Stimulated activated effector memory CD8-positive, alpha-beta T cell treated with anti-CD3 and anti-CD28 coated beads, Interleukin-12 subunit alpha, Interleukin-12 subunit beta, amount 100 ng/mL, for 72 hours (primary cell): ENCODE data around the gene SORBS1.

ENCODE experiments used
- ATAC-seq: fragments of 150-1000 bp; cut with Tn5 transposase; 2 replicates; pipeline ENCODE4 v1.10.0; 2021
- DNase-seq, 2 donors: peaks; one replicate each; pipeline ENCODE4 v3.0.0; 2021 to 2022; ENCODE audit warnings: low spot score in 2 of 2
- H3K27ac Mint-ChIP-seq: one replicate; pipeline ENCODE4 v1.8.0; 2022; ENCODE audit warnings: mild to moderate bottlenecking, mixed read lengths
- H3K36me3 Mint-ChIP-seq: one replicate; pipeline ENCODE4 v1.8.0; 2022; ENCODE audit warnings: mild to moderate bottlenecking, mixed read lengths
- H3K4me1 Mint-ChIP-seq: one replicate; pipeline ENCODE4 v1.8.0; 2022; ENCODE audit warnings: mixed read lengths
- H3K4me3 Mint-ChIP-seq: one replicate; pipeline ENCODE4 v1.8.0; 2022; ENCODE audit warnings: mild to moderate bottlenecking, mixed read lengths
- H3K9me3 Mint-ChIP-seq: one replicate; pipeline ENCODE4 v1.8.0; 2022; ENCODE audit warnings: mixed read lengths

SORBS1 gene

DNA sequence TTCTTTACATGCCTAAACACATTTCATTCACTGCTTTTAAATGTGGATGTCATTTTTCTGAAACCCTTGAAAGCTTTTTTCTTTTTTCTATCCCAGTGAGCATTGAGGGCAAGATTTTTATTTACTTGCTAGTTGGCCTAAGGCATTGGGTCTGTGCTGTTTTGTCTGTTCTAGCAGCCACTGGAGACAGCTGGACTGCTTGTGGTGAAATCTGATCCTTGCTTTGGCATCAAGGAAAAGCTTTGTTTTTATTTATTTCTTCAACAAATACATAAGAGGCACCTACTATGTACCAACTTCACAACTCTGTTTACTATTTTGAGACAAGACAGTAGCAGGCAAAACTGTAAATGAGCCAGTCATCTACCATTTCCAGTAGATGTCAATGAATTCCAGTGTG is 241.9 kb downstream of the SORBS1 start:
- Mint-ChIP-seq H3K36me3 (no peaks in the 10 kb centered on the region), H3K9me3 (no peaks in the 10 kb centered on the region), H3K4me1 (no peaks in the 10 kb centered on the region), H3K27ac (no peak overlapping the region), H3K4me3 (no peak overlapping the region)
- DNase-seq, result no peak
- no peak for ATAC-seq

DNA sequence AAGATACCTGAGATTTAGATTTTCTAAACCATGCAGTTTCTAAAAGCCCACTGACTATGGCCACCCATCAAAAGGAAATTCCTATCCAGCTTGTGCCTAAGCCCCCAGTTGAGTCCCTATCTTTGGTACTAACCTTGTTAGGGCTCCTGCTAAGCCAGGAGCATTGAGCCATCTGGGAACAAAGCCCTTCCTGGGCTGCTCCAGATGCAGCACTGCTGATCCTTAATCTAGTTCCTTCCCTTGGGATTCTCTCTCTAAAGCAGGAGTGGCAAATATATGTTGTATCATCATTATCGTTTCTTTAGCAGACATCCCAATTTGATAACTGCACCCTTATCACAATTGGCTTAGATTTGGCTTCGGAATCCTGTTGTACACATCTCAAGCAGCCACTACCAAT is 245.7 kb downstream of the SORBS1 start:
- DNase-seq (no peak), ATAC-seq (no peak)
- Mint-ChIP-seq H3K4me3 (no peak overlapping the region), H3K27ac (no peak overlapping the region), H3K9me3 (no peaks in the 10 kb centered on the region), H3K4me1 (no peaks in the 10 kb centered on the region), H3K36me3 (no peaks in the 10 kb centered on the region)

DNA sequence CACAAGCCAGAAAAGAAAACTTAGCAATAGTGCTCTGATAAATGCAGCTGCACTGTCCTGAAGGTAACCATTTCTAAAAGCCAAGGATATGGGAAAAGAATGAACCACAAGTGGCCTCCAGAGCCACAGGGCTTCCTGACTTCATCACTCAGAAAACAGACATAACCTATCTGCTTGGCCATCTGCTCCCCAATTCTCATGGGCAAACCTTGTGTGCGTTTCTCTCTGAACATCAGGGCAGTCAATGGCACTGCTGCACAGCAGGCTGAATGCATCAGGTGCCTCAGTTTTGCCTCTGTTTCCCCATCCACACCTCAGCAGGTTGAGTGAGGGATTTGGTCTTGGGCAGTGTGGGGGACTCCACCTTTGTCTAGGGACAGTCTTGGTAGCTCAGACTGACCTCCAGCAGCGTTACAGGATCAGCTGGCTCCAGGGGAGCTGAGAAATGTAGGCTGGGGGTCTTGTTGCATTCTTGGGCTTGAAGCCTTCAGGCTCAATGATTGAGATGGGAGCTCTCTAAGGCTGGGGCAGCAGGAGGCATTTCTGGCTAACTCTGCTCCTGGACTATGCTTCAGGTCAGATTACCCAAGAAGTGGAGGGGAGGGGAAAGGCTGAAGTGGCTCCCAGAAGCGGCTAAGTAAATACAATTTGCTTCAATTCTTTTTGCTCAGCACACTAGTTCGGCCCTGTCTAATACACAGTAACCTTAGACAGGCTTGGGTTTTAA is 246.8 kb downstream of the SORBS1 start:
- no peak for DNase-seq
- Mint-ChIP-seq H3K9me3 (no peaks in the 10 kb centered on the region), H3K36me3 (no peaks in the 10 kb centered on the region), H3K27ac (no peak overlapping the region), H3K4me1 (no peaks in the 10 kb centered on the region), H3K4me3 (no peak overlapping the region)
- ATAC-seq, result no peak

DNA sequence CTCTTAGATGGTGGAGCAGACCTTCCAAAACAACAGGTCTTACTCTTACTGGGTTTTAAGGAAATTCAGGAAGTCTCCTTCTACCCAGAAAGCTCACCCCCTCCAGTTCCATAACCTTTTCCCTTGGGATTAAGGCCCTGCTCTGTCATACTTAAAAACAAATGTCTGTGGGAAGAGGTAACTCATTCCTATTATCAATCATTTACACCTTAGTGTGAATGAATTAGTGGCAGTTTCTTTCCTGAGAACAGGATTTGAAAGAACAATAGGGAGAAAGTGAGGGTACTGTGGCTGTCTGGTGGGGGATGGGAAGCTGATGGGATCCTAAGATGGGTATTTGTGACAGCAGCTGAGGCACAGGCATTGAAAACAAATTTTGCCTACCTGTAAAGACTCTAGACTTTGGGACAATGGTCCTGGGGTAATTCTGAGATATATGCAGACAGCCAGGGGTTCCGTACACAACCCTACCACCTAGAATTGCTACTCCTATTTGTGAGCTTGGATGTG is 248.1 kb downstream of the SORBS1 start:
- H3K4me1 Mint-ChIP-seq, result peaks cover 6% of the 10 kb centered on the region
- no peaks in the 10 kb centered on the region for H3K9me3 Mint-ChIP-seq
- H3K36me3 Mint-ChIP-seq, result no peaks in the 10 kb centered on the region
- H3K4me3 Mint-ChIP-seq, result no peak overlapping the region
- DNase-seq, result no peak
- no peak overlapping the region for H3K27ac Mint-ChIP-seq
- no peak for ATAC-seq

DNA sequence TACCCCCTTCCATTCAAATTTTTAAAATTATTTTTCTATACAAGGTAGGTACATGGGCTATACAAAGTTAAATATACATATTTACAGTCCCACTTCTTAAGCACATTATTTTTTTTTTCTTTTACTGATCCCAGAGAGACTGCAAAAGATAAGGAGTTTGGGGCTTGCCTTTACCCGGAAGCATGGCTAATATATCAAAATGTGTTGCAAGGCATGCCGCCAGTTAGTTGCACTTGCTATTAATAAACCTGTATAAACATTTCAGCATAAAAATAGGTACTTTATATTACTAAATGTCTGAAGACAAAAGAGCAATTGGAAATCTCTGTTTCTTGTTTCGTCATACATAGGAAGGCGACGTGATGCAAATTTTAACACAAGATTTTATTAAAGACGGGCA is 248.9 kb downstream of the SORBS1 start:
- no peak overlapping the region for H3K4me3 Mint-ChIP-seq
- H3K4me1 Mint-ChIP-seq, result peaks cover 6% of the 10 kb centered on the region
- no peak for DNase-seq
- H3K36me3 Mint-ChIP-seq, result no peaks in the 10 kb centered on the region
- no peak for ATAC-seq
- no peaks in the 10 kb centered on the region for H3K9me3 Mint-ChIP-seq
- no peak overlapping the region for H3K27ac Mint-ChIP-seq

DNA sequence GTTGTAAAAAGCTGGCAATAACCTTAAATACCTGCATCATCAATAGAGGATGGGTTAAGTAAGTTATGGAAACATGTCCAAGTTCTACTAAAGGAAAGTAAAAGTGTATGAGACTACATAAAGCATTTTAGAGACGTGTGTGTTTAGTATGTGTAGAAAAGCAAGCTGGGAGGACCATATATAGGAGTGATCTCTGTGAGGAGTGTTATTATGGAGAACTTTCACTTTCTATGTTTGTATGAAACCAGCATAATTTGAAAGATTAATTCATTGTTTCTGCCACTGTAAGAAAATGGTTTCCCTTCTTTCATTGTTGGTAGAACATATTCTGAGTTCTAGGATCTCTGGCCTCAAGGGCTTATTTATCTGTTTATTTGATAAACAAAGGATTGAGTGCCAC is 251.2 kb downstream of the SORBS1 start:
- H3K4me3 Mint-ChIP-seq, result no peak overlapping the region
- DNase-seq, result no peak
- H3K36me3 Mint-ChIP-seq, result no peaks in the 10 kb centered on the region

DNA sequence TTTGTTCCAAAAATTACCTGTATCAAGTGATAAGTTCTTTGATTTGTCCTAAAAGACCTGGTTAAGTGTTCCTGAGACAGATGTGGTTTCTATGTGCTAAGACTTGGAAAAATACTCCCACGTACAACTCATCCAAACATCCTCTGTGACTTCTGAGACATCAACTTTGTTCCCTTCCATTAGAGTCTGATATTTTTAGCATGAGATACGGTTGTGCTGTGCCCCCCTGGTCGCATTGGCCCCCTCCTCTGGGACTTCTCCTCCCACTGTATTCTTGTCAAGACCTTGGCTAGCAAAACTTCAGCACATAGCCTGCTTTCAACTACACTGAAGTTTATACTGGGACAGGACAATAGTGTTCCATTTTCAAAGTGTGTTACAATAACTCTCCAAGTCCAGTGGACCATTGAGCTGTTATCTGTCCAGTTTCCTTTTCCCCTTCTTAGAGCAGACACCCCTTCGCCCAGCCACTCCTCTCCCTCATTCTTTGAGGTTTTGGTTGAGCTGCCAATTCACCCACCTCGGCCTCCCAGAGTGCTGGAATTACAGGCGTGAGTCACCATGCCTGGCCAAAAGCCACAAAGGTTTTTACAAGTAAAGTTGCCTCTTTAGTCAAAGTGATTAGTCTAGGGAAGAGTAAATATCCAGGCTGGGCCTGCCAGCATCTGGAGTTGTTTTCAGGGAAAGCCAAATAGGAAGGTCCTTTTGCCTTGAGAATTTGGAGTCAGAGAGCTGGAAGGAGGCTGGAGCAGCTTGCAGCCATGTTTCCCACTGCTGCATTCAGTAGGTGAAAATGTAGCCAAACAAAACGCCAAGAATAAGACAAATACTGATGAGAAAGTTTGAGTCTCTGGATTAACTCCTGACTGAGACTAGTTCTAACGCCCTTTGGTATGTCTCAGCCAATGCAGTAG is 252.5 kb downstream of the SORBS1 start:
- no peaks in the 10 kb centered on the region for H3K36me3 Mint-ChIP-seq
- H3K4me3 Mint-ChIP-seq, result no peak overlapping the region
- ATAC-seq (peak; percentile 47), DNase-seq (no peak)
- peaks cover 6% of the 10 kb centered on the region for H3K4me1 Mint-ChIP-seq
- H3K27ac Mint-ChIP-seq, result no peak overlapping the region
- no peaks in the 10 kb centered on the region for H3K9me3 Mint-ChIP-seq

More for the DNA sequence above, 251.2 kb downstream of the SORBS1 start:
- Mint-ChIP-seq H3K9me3 (no peaks in the 10 kb centered on the region), H3K4me1 (peaks cover 6% of the 10 kb centered on the region), H3K27ac (no peak overlapping the region)
- no peak for ATAC-seq

DNA sequence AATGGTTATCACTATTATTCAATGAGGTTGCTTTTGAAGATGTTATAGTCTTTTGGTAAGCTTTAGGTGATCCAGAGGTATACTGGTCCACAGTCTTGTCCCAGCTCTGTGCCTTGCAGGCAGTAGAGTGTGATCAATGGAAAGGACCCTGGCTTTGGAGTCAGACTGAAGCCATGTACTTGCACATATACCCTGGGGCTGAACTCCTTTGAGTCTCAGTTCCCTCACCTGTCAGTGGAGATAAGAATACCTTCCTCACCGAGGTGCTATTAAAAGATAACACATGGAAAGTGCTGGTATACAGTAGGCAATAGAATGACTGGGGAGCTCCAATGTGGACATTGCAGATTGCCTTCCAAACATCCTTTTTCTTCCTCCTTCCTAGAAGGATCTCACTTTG is 254.3 kb downstream of the SORBS1 start:
- no peak for DNase-seq
- no peak for ATAC-seq
- Mint-ChIP-seq H3K4me3 (no peak overlapping the region), H3K9me3 (no peaks in the 10 kb centered on the region), H3K4me1 (peaks cover 6% of the 10 kb centered on the region), H3K27ac (no peak overlapping the region), H3K36me3 (no peaks in the 10 kb centered on the region)

DNA sequence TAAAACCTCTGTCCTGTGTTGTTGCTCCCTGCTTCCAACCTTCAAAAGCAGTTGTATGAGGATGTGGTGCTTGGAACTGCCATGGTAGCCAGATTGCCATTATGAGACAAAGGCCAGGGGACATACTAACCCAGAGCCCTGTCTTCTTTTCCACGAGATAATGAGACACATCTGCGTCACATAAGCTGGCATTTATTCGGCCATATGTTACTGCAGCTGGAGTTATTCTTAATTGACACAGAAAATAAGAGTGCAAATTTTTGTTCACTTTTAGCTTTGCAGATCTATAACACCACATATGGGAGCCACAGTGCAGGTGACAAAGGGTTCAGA is 254.9 kb downstream of the SORBS1 start:
- no peak for ATAC-seq

DNA sequence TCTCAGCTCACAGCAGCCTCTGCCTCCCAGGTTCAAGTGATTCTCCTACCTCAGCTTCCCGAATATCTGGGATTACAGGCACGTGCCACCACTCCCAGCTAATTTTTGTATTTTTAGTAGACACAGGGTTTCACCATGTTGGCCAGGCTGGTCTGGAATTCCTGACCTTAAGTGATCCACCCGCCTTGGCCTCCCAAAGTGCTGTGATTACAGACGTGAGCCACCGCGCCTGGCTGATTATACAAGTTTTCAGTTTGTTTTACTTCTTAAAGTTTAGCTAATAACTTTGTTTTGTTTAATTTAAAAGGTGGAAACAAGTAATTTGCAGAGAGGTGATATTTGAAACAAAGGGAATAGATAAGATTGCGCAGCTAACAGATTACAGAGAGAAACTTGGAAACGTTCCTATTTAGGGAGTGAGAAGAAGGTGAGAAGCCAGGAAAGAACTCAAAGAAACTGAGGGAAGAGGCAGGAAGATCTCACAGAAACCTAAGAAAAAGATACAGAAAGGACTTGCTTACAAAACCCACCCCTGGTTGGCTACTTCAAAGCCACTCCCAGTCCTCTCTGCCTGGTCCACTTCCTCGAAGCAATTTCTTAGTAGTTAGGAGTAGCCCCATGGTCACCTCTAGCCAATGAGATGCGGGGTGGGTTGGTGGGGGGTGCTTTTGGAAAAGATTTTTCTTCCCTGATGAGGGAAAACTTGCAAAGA is 255.4 kb downstream of the SORBS1 start:
- no peaks in the 10 kb centered on the region for H3K9me3 Mint-ChIP-seq

More for the DNA sequence above, 254.9 kb downstream of the SORBS1 start:
- Mint-ChIP-seq H3K27ac (no peak overlapping the region), H3K36me3 (no peaks in the 10 kb centered on the region), H3K4me3 (no peak overlapping the region), H3K4me1 (peaks cover 6% of the 10 kb centered on the region), H3K9me3 (no peaks in the 10 kb centered on the region)
- DNase-seq, result no peak

DNA sequence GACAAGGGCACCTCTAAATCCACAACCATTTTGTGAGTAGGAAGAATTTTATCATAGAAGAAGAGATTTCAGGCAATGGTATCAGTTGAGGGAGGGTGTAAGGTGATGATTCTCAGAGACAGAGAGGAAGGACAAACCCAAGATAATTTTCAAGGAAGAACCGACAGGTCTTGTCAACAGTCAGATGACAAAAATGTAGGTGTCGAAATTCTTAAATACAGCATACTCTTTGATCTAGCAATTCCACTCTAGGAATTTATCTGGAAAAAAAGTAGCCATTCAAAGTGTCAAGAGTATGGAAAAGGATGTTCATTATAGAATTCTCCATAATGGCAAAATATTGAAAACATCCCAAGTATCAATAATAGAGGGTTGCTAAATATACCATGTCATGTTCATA is 256.2 kb downstream of the SORBS1 start:
- Mint-ChIP-seq H3K4me1 (peaks cover 6% of the 10 kb centered on the region), H3K36me3 (no peaks in the 10 kb centered on the region), H3K27ac (no peak overlapping the region), H3K4me3 (no peak overlapping the region), H3K9me3 (no peaks in the 10 kb centered on the region)
- no peak for ATAC-seq
- DNase-seq, result no peak

More for the DNA sequence above, 255.4 kb downstream of the SORBS1 start:
- no peaks in the 10 kb centered on the region for H3K36me3 Mint-ChIP-seq
- H3K4me1 Mint-ChIP-seq, result peaks cover 6% of the 10 kb centered on the region
- no peak overlapping the region for H3K27ac Mint-ChIP-seq
- ATAC-seq, result no peak
- DNase-seq, result no peak
- H3K4me3 Mint-ChIP-seq, result no peak overlapping the region

DNA sequence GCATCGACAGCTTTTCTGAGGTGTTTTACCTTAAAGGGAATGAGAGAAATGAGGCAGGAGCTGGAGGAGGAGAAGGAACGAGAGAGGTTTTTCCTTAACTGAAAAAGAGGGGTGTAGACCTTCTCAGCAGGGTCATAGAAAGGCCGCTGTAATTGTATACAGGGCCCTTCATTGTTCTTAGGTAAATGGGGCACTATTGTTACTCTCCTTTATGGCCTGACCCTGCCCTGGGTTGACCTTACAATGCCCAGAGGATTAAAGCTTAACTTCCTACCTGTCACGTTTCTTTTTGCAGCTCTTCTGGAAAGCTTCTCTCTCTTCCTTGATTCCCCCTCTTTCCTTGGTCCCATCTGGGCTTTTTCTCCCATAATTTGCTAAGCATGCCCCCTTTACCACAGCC is 256.7 kb downstream of the SORBS1 start:
- Mint-ChIP-seq H3K27ac (no peak overlapping the region), H3K9me3 (no peaks in the 10 kb centered on the region), H3K4me3 (no peak overlapping the region), H3K36me3 (no peaks in the 10 kb centered on the region), H3K4me1 (peaks cover 6% of the 10 kb centered on the region)
- DNase-seq, result no peak
- no peak for ATAC-seq

DNA sequence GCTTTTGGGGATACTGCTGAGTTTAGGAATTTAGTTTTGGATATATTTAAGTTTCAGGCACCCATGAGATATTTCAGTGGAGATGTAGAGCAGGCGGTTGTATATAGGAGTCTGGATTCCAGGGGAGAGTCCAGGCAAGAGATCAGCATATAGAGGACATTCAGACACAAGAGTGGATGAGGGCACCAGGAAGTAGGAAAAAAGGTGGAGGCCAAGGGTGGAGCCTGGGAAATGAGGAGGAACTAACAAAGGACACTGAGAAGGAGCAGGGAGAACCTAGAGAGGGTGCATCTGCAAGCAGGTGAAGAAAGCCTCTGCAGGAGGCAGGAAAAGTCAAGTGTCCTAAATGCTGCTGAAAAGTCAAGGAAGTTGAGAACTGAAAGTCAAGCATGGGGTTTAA is 257.2 kb downstream of the SORBS1 start:
- no peak overlapping the region for H3K27ac Mint-ChIP-seq
- ATAC-seq (no peak), DNase-seq (no peak)
- peaks cover 6% of the 10 kb centered on the region for H3K4me1 Mint-ChIP-seq
- H3K36me3 Mint-ChIP-seq, result no peaks in the 10 kb centered on the region
- H3K4me3 Mint-ChIP-seq, result no peak overlapping the region
- H3K9me3 Mint-ChIP-seq, result no peaks in the 10 kb centered on the region

DNA sequence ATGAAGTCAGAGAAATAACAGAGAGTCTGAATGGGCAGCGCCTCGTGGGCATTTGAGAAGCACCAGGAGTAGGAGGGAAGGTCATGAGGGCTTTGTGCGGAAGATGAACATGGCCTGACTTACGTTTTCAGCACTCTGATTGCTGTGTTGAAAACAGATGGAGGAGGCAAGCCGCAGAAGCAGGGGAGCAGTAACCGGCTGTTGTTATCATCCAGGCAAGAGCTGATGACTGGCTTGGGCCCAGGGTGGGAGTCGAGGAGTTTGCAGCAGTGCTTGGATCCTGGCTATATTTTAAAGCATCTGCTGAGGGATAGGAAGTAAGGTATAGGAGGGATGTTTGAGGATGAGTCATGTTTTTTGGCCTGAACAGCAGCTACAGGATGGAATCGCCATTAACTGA is 257.6 kb downstream of the SORBS1 start:
- Mint-ChIP-seq H3K27ac (no peak overlapping the region), H3K4me3 (no peak overlapping the region), H3K36me3 (no peaks in the 10 kb centered on the region), H3K4me1 (peaks cover 2% of the 10 kb centered on the region), H3K9me3 (no peaks in the 10 kb centered on the region)
- ATAC-seq, result no peak
- DNase-seq, result no peak

DNA sequence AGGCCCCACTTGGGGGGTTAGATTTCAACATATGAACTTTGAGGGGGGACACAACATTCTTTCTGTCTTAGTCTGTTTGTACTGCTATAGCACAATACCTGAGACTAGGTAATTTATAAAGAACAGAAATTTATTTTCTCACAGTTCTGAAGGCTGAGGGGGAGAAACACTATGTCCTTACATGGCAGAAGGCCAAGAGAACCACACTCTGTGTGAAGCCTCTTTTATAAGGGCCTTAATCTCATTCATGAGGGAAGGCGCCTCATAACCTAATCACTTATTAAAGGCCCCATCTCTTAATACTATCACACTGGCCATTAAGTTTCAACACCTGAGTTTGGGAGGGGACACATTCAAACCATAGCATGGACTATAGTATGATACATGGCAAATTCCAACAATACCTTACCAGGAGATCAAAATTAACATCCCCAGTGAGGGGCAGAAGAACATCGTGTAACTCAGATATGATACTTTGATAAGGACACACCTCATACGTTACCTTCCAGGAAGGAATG is 261.1 kb downstream of the SORBS1 start:
- Mint-ChIP-seq H3K27ac (no peak overlapping the region), H3K4me1 (peaks cover 8% of the 10 kb centered on the region), H3K9me3 (no peaks in the 10 kb centered on the region), H3K36me3 (no peaks in the 10 kb centered on the region), H3K4me3 (no peak overlapping the region)
- DNase-seq (no peak), ATAC-seq (no peak)
